Measurements from ENCODE around the gene TIE1. TPM values are rescaled to one million over a fixed set of nuclear protein-coding genes. Genes with fewer than 3 reads are reported as not detected.

TIE1 gene
- polyA plus RNA-seq (2013): 0.04 and 0.05 TPM in 2 replicates

DNA sequence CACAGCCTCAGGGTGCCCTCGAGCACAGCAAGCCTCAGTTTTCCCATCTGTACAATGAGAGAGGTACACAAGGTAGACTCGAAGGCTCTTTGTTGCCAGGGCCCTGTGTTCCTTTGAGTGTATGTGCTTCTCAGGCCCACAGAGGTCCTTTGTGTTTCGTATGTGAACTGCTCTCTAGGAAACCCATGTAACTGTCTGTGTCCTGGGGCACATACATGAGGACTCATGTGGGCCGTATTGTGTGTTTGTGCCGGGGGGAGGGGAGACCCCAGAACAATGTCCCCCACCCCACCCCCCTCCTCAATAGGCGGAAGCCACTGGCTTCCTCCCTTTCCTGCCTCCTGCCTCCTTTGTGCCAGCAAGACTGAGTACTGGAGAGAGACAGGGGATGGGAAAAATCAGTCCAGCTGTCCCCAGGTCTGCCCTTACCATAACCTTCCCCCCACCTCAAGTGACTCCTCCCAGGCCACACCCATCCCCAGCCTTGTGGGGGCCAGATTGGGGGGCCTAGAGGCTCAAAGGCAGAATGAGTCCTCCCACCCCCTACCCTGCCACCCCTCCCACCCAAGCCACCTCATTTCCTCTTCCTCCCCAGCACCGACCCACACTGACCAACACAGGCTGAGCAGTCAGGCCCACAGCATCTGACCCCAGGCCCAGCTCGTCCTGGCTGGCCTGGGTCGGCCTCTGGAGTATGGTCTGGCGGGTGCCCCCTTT, at the start of gene TIE1:
TSS of gene TIE1 (plus strand) at position 605 of the 717 bp plus-strand sequence. CDS start at position 695, 90 bp downstream.
- Histone ChIP-seq H3K27ac (ENCODE audit: low read depth, low read length) (no peak within 1 kb of the TSS), H3K79me2 (ENCODE audit: control insufficient read depth, insufficient read depth, low read length, poor library complexity) (no peaks in the 10 kb centered on the region), H4K8ac (ENCODE audit: low read depth, low read length) (no peak within 1 kb of the TSS), H3K14ac (ENCODE audit: low read length) (no peak within 1 kb of the TSS), H2AK5ac (ENCODE audit: low read length) (no peak within 1 kb of the TSS), H2BK5ac (ENCODE audit: low read depth, low read length, poor library complexity) (no peak within 1 kb of the TSS), H2BK12ac (ENCODE audit: low read length) (no peak within 1 kb of the TSS), H4K91ac (ENCODE audit: low read depth, low read length) (no peak within 1 kb of the TSS), H3K9me3 (ENCODE audit: insufficient read depth, low read depth, low read length) (peaks cover 2% of the 10 kb centered on the region), H2BK120ac (ENCODE audit: insufficient read depth, low read length, poor library complexity) (no peak within 1 kb of the TSS), H4K12ac (ENCODE audit: low read depth, low read length) (no peak within 1 kb of the TSS), H3K4ac (ENCODE audit: low read depth, low read length) (no peak within 1 kb of the TSS), H3K36me3 (ENCODE audit: control insufficient read depth in 1 of 2, insufficient read depth in 2 of 2, low read length in 2 of 2) (no peaks in the 10 kb centered on the region), H3K9ac (ENCODE audit: low read length) (no peak within 1 kb of the TSS), H3K79me1 (ENCODE audit: low read length) (no peaks in the 10 kb centered on the region), H3K4me3 (ENCODE audit: low read depth, low read length) (no peak within 1 kb of the TSS), H3K4me2 (ENCODE audit: low read length) (no peak within 1 kb of the TSS), H3K4me1 (ENCODE audit: control insufficient read depth in 1 of 2, insufficient read depth in 2 of 2, low read length in 2 of 2) (no peaks in the 10 kb centered on the region), H2AFZ (ENCODE audit: insufficient read depth, low read length, poor library complexity) (no peak within 1 kb of the TSS), H3K27me3 (ENCODE audit: insufficient read depth, low read length) (no peaks in the 10 kb centered on the region), H3K23ac (ENCODE audit: low read length) (no peak within 1 kb of the TSS), H3K18ac (ENCODE audit: low read length) (no peak within 1 kb of the TSS)
- no peak for DNase-seq
- no CpG with 5 or more reads among the region's 10 CpGs for WGBS (ENCODE audit: extremely low coverage, insufficient coverage, insufficient read length)

GRCh38 chr1:43251024-43251423, 49.8 kb upstream of the TIE1 start:
- no peak for DNase-seq
- no peak overlapping the region for H2AFZ ChIP-seq (ENCODE audit: insufficient read depth, low read length, poor library complexity)
- H3K79me1 ChIP-seq (ENCODE audit: low read length): no peaks in the 10 kb centered on the region
- no peak overlapping the region for H4K12ac ChIP-seq (ENCODE audit: low read depth, low read length)
- no peak overlapping the region for H3K18ac ChIP-seq (ENCODE audit: low read length)
- peaks cover 10% of the 10 kb centered on the region for H3K9me3 ChIP-seq (ENCODE audit: insufficient read depth, low read depth, low read length)
- no peak overlapping the region for H3K23ac ChIP-seq (ENCODE audit: low read length)
- H3K36me3 ChIP-seq (ENCODE audit: control insufficient read depth in 1 of 2, insufficient read depth in 2 of 2, low read length in 2 of 2): no peaks in the 10 kb centered on the region
- H3K79me2 ChIP-seq (ENCODE audit: control insufficient read depth, insufficient read depth, low read length, poor library complexity): no peaks in the 10 kb centered on the region
- H2BK5ac ChIP-seq (ENCODE audit: low read depth, low read length, poor library complexity): no peak overlapping the region
- no peak overlapping the region for H4K91ac ChIP-seq (ENCODE audit: low read depth, low read length)
- no peak overlapping the region for H3K4ac ChIP-seq (ENCODE audit: low read depth, low read length)
- H3K4me2 ChIP-seq (ENCODE audit: low read length): no peak overlapping the region
- no peaks in the 10 kb centered on the region for H3K4me1 ChIP-seq (ENCODE audit: control insufficient read depth in 1 of 2, insufficient read depth in 2 of 2, low read length in 2 of 2)
- no peak overlapping the region for H3K9ac ChIP-seq (ENCODE audit: low read length)
- H2BK120ac ChIP-seq (ENCODE audit: insufficient read depth, low read length, poor library complexity): no peak overlapping the region
- no peak overlapping the region for H3K27ac ChIP-seq (ENCODE audit: low read depth, low read length)
- no CpG with 5 or more reads among the region's 5 CpGs for WGBS (ENCODE audit: extremely low coverage, insufficient coverage, insufficient read length)
- H3K27me3 ChIP-seq (ENCODE audit: insufficient read depth, low read length): no peaks in the 10 kb centered on the region
- no peak overlapping the region for H3K4me3 ChIP-seq (ENCODE audit: low read depth, low read length)
- H4K8ac ChIP-seq (ENCODE audit: low read depth, low read length): no peak overlapping the region
- H2AK5ac ChIP-seq (ENCODE audit: low read length): no peak overlapping the region
- H2BK12ac ChIP-seq (ENCODE audit: low read length): no peak overlapping the region
- H3K14ac ChIP-seq (ENCODE audit: low read length): no peak overlapping the region

- Histone ChIP-seq H3K9me3 (ENCODE audit: insufficient read depth, low read depth, low read length) (peaks cover 16% of the 10 kb centered on the region), H3K27ac (ENCODE audit: low read depth, low read length) (no peak overlapping the region), H3K27me3 (ENCODE audit: insufficient read depth, low read length) (no peaks in the 10 kb centered on the region), H3K79me2 (ENCODE audit: control insufficient read depth, insufficient read depth, low read length, poor library complexity) (no peaks in the 10 kb centered on the region), H3K4ac (ENCODE audit: low read depth, low read length) (no peak overlapping the region), H3K4me1 (ENCODE audit: control insufficient read depth in 1 of 2, insufficient read depth in 2 of 2, low read length in 2 of 2) (no peaks in the 10 kb centered on the region), H2BK5ac (ENCODE audit: low read depth, low read length, poor library complexity) (no peak overlapping the region), H3K18ac (ENCODE audit: low read length) (no peak overlapping the region), H3K4me2 (ENCODE audit: low read length) (no peak overlapping the region), H3K23ac (ENCODE audit: low read length) (no peak overlapping the region), H2AK5ac (ENCODE audit: low read length) (no peak overlapping the region), H3K79me1 (ENCODE audit: low read length) (no peaks in the 10 kb centered on the region), H2BK12ac (ENCODE audit: low read length) (no peak overlapping the region), H3K36me3 (ENCODE audit: control insufficient read depth in 1 of 2, insufficient read depth in 2 of 2, low read length in 2 of 2) (no peaks in the 10 kb centered on the region), H3K14ac (ENCODE audit: low read length) (no peak overlapping the region), H3K4me3 (ENCODE audit: low read depth, low read length) (no peak overlapping the region), H2BK120ac (ENCODE audit: insufficient read depth, low read length, poor library complexity) (no peak overlapping the region), H3K9ac (ENCODE audit: low read length) (no peak overlapping the region), H2AFZ (ENCODE audit: insufficient read depth, low read length, poor library complexity) (no peak overlapping the region), H4K91ac (ENCODE audit: low read depth, low read length) (no peak overlapping the region), H4K8ac (ENCODE audit: low read depth, low read length) (no peak overlapping the region), H4K12ac (ENCODE audit: low read depth, low read length) (no peak overlapping the region)
- DNase-seq: no peak
- no CpG with 5 or more reads among the region's 1 CpG for WGBS (ENCODE audit: extremely low coverage, insufficient coverage, insufficient read length)
These were observed 48.6 kb upstream of the TIE1 start for GRCh38 chr1:43252225-43252624.

- no CpG with 5 or more reads among the region's 4 CpGs for WGBS (ENCODE audit: extremely low coverage, insufficient coverage, insufficient read length)
These were observed 47.6 kb upstream of the TIE1 start for GRCh38 chr1:43253173-43253572.

More at GRCh38 chr1:43253173-43253572, 47.6 kb upstream of the TIE1 start:
- Histone ChIP-seq H3K9me3 (ENCODE audit: insufficient read depth, low read depth, low read length) (peaks cover 22% of the 10 kb centered on the region), H2AFZ (ENCODE audit: insufficient read depth, low read length, poor library complexity) (no peak overlapping the region), H3K23ac (ENCODE audit: low read length) (no peak overlapping the region), H3K4ac (ENCODE audit: low read depth, low read length) (no peak overlapping the region), H2AK5ac (ENCODE audit: low read length) (no peak overlapping the region), H3K79me2 (ENCODE audit: control insufficient read depth, insufficient read depth, low read length, poor library complexity) (no peaks in the 10 kb centered on the region), H3K14ac (ENCODE audit: low read length) (no peak overlapping the region), H3K79me1 (ENCODE audit: low read length) (no peaks in the 10 kb centered on the region), H2BK12ac (ENCODE audit: low read length) (no peak overlapping the region), H3K4me2 (ENCODE audit: low read length) (no peak overlapping the region), H3K9ac (ENCODE audit: low read length) (no peak overlapping the region), H3K27me3 (ENCODE audit: insufficient read depth, low read length) (no peaks in the 10 kb centered on the region), H3K27ac (ENCODE audit: low read depth, low read length) (no peak overlapping the region), H3K36me3 (ENCODE audit: control insufficient read depth in 1 of 2, insufficient read depth in 2 of 2, low read length in 2 of 2) (no peaks in the 10 kb centered on the region), H2BK5ac (ENCODE audit: low read depth, low read length, poor library complexity) (no peak overlapping the region), H3K18ac (ENCODE audit: low read length) (no peak overlapping the region), H4K91ac (ENCODE audit: low read depth, low read length) (no peak overlapping the region), H3K4me3 (ENCODE audit: low read depth, low read length) (no peak overlapping the region), H2BK120ac (ENCODE audit: insufficient read depth, low read length, poor library complexity) (no peak overlapping the region), H4K8ac (ENCODE audit: low read depth, low read length) (no peak overlapping the region), H3K4me1 (ENCODE audit: control insufficient read depth in 1 of 2, insufficient read depth in 2 of 2, low read length in 2 of 2) (no peaks in the 10 kb centered on the region), H4K12ac (ENCODE audit: low read depth, low read length) (no peak overlapping the region)
- no peak for DNase-seq
